Measurements from ENCODE around the gene RXRB.

- TF ChIP-seq, protein P1, sequence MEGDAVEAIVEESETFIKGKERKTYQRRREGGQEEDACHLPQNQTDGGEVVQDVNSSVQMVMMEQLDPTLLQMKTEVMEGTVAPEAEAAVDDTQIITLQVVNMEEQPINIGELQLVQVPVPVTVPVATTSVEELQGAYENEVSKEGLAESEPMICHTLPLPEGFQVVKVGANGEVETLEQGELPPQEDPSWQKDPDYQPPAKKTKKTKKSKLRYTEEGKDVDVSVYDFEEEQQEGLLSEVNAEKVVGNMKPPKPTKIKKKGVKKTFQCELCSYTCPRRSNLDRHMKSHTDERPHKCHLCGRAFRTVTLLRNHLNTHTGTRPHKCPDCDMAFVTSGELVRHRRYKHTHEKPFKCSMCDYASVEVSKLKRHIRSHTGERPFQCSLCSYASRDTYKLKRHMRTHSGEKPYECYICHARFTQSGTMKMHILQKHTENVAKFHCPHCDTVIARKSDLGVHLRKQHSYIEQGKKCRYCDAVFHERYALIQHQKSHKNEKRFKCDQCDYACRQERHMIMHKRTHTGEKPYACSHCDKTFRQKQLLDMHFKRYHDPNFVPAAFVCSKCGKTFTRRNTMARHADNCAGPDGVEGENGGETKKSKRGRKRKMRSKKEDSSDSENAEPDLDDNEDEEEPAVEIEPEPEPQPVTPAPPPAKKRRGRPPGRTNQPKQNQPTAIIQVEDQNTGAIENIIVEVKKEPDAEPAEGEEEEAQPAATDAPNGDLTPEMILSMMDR (IDR thresholded peaks at IDR 0.05): no peak
- TF ChIP-seq YY1 (IDR thresholded peaks at IDR 0.05; ENCODE audit: low read depth): peak; percentile 37; the same call in 1 of the 2 replicates
- no peak for TF ChIP-seq EZH2phosphoT487 (IDR thresholded peaks at IDR 0.05; ENCODE audit: borderline replicate concordance, low read depth)
- TF ChIP-seq ELF1 (IDR thresholded peaks at IDR 0.05): no peak
- TF ChIP-seq, protein P2, sequence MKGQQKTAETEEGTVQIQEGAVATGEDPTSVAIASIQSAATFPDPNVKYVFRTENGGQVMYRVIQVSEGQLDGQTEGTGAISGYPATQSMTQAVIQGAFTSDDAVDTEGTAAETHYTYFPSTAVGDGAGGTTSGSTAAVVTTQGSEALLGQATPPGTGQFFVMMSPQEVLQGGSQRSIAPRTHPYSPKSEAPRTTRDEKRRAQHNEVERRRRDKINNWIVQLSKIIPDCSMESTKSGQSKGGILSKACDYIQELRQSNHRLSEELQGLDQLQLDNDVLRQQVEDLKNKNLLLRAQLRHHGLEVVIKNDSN (IDR thresholded peaks at IDR 0.05; ENCODE audit: borderline replicate concordance, low read depth): no peak
- TF ChIP-seq, protein P3, sequence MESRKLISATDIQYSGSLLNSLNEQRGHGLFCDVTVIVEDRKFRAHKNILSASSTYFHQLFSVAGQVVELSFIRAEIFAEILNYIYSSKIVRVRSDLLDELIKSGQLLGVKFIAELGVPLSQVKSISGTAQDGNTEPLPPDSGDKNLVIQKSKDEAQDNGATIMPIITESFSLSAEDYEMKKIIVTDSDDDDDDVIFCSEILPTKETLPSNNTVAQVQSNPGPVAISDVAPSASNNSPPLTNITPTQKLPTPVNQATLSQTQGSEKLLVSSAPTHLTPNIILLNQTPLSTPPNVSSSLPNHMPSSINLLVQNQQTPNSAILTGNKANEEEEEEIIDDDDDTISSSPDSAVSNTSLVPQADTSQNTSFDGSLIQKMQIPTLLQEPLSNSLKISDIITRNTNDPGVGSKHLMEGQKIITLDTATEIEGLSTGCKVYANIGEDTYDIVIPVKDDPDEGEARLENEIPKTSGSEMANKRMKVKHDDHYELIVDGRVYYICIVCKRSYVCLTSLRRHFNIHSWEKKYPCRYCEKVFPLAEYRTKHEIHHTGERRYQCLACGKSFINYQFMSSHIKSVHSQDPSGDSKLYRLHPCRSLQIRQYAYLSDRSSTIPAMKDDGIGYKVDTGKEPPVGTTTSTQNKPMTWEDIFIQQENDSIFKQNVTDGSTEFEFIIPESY (IDR thresholded peaks at IDR 0.05; ENCODE audit: borderline replicate concordance, low read depth): no peak
- TF ChIP-seq CHD2 (IDR thresholded peaks at IDR 0.05; ENCODE audit: low read length, partially characterized antibody): peak; percentile 59
Measured at GRCh38 chr6:33207552-33208090, 7.2 kb upstream of the RXRB start.

Data from SK-N-SH (cell line).